NCI-H524 (cell line): ENCODE results near the gene SH3TC1.

Source experiments
- DNase-seq, 2 experiments: peaks; one replicate each; lab custom pipeline; 2025; lab: John Stamatoyannopoulos, UW

SH3TC1 gene

DNA sequence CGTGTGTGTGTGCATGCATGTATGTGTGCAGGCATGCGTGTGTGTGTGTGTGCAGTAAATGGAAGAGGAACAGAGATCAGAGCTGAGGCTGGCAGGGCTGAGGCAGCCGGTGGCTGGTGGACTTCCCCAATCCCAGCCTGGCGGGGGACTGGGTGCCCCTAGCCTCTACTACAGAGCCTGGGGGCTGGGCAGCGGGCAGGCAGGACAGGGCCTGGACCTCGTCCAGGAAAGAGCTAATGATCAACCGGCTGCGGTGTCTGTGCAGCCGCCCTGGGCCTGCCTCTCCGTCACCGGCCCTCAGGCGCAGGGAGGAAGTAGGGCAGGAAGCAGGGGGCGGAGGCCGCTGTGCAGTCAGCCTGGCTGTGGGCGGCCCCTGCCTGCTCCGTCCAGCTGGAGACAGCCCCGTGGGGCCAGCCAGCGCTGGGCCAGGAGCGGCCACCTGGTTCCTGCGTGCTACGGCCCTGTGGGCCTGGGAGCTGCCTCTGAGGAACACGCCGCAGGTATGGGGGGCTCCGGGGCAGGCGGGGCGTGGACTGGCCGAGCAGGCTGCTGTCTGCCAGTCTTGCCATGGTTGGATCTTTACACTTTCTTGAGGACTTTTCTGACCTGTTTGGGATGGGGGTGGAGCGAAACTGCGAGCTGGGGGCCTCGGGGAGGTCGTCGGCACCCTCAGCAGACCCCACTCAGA is at the start of gene SH3TC1:
Gene SH3TC1, plus strand, starts transcription at position 385 of the 688 bp plus-strand sequence. CDS start 5,905 bp downstream, outside the sequence.
- no peak for DNase-seq

DNA sequence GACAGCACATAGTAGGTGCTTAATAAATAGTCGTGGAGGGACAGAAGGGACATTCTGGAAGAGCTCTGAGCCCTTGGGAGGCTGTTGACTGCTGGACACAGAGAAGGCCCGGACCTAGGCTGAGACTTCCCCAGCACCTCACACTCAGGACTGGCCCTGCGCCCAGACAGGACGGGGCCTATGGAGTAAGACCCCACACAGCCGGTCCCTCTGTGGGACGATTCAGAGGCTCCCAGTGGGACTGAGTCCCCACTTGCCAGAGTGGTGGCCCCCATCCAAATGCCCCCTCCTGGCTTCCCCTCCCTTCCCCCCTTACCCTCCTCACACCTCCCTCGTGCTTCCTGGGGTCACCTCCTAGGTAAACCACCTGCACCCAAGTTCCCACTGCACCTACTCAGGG is 49.4 kb upstream of the SH3TC1 start:
- DNase-seq = no peak

DNA sequence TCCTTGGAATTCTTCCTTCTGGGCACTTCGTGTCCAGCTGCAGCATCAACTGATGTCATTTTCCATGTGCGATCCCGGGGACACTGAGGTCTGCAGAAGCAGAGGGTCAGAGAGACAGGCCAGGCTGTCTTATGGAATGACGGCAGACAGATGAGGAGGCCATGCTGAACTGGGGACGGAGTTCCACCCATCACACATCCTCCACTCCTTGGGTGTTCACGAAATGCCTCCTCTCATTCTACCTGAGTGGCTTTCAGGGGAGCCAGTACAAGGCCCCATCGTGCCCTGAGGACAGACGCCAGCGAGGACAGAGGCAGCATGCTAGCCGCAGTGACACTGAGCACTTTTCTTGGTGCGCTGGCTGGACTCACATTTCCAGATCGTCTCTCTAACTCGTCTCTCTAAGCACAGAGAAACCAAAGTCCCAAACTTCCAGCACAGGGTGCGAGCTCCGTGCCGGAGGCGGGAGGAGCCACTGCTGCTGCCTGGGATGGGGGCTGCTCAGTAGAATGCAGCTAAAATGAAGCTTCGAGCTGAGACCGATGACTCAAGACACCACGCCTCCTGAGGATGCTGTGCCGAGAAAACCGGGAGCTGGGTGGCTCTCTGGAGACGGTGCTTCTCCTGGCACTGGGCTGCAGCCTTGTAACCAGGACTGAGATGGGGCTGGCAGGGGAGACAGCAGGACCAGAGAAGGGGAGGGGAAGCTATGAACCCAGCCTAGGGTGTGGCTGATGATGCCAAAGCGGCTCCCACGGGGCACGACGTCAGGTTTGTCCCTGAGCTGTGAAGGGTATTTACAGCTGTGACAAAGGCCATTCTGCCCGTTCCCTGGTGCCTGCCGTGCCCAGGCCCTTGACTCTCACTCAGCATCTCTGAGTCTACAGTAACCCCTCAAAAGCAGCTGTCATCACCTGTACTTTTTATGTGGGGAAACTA is 48.7 kb upstream of the SH3TC1 start:
- no peak for DNase-seq

DNA sequence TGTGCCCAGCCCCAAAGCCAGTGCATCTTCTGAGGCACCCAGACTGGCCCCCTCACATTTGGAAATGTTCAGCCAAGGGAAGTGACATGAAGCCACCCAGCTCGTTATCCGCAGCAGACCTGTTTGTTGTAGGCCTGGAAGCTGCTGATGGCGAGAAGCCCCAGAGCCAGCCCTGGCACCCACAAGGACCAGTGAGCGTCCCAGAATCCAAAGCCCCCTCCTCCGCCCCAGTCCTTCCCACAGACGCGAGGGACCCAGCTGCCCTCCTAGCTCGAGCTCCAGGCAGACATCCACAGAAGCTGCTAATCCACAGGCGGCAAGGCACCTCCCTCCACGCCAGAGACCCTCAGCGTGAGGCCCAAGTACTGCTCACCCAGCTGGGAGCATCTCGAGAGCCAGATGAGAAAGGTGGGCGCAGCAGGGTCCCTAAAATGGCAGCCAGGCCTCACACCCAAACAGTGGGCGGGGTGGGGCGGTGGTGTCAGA is 47.9 kb upstream of the SH3TC1 start:
- no peak for DNase-seq

DNA sequence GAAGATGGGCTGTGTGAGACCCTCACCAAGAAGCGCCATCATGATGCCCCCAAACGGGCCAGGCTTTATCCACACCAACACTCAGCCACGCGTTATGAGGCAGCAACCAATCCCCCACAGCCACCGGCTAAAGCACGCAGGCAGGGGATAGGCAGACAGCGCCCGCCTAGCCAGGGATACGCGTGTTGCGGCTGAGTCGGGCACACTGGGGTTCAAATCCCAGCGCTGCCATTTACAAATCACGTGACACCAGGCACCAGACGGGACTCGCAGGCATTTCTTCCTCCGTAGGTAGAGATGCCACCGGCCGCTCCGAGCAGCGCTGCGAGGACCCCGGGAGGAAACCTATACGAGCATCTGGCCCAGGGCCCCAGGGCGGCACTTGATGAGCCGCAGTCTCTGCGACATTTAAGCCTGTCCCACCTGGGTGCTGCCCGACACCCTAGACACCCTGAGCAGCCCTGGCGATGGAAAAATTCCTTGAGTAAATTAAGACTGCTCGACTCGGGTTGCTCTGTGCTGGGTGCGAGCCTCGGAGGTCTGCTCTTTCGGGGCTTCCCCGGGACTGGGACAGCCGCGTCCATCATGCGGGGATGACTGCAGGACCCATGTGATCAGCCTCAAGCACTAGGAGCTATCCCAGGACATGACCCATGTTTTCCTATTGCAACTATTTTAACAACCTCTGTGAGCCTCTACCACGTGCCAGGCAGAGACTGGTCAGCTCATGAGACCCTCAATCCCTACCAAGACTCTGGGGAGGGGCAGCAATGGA is 46.8 kb upstream of the SH3TC1 start:
- no peak for DNase-seq

DNA sequence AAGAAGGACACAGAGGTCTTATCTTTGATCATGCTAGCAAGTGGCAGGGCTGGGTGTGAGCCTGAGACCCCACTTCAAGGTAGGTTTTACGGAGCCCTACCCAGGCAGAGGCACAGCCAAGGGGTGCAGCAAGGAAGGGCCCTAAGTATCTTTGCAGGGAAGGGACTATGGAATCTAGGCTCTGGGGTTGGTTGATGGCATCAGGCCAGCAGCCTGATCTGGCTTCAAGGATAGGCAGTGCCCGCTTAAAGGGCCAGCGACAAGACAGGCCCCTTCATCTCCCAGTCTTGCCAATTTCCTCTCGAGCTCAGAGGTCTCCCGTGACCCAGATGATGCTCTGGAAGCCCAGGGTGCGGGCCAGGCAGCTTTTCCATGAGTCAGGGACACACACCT is 46.2 kb upstream of the SH3TC1 start:
- DNase-seq = no peak

DNA sequence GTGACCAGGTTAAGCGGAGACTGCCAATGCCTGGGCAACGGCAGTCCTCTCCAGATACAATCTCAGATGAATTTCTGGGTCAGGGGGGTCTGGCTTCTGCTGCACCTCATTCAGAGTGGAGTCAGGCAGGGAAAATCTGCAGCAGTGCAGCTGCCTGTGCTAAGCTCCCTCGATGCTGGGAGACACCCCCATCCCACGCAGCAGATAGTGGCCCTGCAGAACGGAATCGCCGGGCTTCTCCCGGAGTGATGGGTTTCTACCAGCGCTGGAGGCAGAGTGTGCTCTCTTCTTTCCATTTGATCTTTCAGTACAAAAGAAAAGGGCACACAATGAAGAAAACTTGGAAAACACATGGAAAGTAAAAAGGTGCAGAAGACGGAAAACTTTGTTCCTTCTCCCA is 45.6 kb upstream of the SH3TC1 start:
- DNase-seq = no peak

DNA sequence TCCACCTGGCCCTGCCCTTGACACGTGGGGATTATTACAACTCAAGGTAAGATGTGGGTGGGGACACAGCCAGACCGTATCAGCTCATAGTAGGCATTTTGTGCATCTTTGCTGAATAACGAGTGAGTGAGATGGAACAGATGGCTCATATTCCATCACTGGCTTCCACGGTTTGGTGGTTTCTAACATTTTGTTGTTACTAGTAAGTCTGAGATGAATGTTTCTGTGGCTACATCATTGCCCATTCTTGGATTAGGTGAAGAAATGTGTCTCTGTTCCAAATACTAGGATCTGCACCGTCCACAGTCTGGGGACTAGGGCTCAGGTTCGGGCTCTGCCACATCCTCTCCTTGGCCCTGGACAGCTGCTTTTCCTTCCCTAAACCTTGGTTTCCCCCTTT is 44.0 kb upstream of the SH3TC1 start:
- DNase-seq = no peak

DNA sequence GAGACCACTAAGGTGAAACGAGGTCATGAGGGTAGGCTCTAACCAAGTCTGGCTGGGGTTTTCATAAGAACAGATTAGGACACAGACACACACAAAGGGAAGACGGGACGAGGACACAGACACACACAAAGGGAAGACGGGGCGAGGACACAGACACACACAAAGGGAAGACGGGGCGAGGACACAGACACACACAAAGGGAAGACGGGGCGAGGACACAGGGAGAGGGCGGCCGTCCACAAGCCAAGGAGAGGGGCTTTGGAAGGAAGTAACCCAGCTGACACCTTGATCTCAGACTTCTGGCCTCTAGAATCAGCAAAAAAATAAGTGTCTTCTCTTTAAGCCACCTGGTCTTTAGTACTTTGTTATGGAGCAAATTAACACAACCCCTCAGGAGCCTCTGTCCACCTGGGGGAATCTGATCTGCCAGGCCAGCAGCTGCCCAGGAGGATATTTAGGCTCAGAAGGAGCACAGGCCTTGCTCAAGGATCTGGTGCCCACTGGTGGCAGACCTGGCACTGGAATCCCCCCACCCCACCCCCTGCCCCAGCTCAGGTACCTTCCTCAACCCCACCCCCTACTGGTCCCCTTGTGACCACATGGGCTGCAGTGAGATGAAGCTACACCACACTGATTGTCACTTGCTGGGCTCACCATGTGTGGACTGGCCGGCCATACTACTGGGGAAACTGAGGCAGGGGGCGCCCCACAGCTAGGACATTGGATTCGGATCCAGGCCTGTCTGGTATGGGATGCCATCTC is 43.2 kb upstream of the SH3TC1 start:
- no peak for DNase-seq

DNA sequence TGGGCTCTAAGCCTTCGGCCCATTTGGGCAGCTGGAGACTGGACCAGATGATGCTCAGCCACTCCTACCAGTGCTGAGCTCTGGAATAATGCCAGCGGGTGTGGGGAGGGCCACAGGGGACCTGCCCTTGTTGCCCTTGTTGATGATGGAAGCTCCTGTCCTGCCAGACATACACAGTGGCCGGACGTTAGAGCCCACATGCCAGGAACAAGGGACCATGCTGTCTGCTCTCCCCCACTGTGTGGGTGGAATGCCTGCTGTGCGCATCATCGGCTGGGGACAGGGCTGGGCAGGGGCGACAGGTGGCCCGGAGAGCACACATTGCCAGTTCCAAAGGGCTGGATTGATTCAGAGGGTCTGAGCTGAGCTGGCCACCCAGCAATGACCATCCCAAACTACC is 42.5 kb upstream of the SH3TC1 start:
- DNase-seq = peak in 1 of 2 experiments; percentile 32

DNA sequence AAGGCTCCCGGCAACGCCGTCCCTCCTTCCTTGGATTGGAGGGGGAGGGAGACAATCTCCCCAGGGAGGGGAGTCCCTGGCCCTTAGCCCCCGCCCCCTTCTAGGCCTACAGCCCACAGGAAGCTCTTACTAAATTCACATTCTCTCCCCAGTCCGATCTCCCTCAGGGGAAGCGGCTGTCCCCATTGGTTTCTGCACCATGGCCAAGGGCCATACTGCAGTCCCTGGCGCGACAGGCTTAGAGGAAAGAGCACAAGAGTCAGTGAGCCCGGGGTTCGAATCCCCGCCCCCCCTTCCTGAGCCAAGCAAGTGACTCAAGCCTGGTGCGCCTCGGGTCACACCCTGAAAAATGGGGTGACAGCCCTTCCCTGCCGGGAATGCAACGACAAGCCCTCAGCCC is 41.6 kb upstream of the SH3TC1 start:
- DNase-seq = no peak

DNA sequence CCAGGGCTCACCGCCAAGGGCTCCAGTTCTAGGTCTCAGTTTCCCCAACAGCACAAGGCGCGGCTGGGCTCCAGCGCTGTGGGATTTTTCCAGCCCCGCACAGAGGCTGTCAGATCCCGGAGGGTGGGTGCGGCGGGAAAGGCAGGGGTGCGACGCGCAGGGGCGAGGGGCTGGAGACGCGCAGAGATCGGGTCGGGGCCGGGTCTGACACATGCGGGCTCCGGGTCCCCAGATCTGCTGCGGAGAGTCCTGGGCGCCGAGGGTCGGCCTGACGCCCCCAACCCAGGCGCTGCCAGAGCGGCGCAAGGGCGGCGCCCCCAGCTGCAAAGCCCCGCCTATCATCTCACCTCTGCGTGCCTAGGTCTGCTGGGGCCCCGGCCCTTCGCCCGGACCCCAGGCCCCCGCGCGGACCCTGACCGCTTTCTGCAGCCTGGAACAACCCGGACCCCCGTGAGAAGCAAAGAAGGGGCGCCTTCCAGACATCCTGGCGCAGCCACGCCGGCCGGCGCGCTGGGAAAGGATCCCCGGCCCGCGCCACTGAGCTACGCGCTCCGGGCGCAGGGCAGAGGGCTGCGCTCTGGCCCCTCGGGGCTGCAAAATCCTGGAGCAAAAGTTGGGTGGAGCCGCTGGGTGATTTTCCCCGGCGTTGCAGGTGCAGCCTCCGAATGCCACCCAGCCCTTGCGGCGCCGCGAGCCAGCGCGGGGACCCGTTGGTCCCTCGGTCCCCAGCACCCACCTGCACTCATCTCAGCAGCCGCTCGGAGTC is 41.0 kb upstream of the SH3TC1 start:
- DNase-seq = no peak

DNA sequence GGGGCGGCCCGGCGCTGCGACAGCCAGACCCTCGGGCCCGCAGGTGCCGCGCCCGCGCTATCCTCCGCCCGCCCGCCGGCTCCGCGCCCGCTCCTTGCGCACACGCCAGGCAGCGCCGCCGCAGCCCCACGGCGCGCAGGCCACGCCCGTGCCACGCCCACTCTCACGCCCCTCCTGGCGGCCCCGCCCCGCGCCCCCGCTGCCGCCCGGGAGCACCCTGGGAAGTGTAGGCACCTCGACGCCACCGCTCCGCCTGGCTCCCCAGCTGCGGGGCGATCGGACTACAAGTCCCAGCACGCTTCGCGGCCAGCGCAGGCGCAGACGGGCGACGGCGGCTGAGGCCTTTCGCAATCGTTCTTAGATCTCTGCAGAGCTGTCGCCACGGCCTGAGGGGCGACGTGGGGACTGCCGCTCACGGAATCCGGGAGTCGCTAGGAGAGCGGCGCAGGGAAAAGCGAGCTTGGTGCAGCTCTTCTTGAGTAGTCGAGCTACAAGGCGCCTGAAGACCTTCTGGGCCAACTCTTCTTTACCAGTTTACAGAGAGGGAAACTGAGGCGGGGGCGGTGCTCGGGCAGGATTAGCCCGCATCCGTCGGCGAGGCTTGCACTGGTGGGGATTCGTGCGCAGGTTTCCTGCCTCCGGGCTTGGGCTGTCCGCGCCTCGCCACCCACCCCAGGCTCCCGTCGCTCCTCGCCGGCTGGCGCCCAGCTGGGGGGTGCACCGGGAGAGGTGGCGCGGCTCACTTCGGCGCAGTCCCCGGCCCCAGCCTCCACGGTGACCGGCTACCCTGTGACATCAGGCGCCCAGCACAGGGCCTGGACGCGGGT is 40.2 kb upstream of the SH3TC1 start, which contains the start of gene ABLIM2:
Gene ABLIM2, minus strand, starts transcription at position 104 of the 827 bp plus-strand sequence. CDS start 124 bp downstream, outside the sequence.
- DNase-seq = peak; percentile 86 to 98

DNA sequence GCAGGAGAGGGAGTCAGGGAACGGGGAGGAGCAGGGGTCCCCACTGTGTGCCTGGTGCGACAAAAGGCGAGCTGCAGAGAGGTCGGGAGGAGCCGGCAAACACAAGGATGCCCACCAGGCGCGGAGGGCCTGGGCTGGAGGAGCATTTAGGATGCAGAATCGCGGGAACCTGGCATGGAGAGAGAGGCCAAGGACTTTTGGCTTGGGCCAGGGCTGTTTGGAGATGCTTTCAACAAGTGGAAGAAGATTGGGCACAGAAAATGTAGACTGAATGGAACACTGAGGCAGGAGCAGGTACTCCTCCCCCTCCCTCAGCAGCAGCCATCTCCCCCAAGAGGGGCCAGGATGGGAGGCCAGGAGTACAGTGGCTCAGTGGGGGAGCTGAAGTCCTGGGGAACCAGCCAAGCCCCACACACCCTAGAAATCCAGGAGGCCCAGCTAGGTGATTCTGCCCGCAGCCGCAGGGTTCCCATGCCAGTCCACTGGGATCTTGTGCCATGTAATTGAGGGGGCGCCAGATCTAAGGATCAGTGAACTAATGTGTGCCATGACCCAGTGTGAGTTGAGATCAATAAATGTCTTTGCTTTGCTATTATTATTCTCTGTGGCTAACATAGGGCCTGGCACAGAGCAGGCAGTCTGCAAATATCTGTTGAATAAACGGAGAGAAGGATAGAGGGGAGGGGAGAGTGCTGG is 39.4 kb upstream of the SH3TC1 start:
- peak in 1 of 2 experiments; percentile 48 for DNase-seq

DNA sequence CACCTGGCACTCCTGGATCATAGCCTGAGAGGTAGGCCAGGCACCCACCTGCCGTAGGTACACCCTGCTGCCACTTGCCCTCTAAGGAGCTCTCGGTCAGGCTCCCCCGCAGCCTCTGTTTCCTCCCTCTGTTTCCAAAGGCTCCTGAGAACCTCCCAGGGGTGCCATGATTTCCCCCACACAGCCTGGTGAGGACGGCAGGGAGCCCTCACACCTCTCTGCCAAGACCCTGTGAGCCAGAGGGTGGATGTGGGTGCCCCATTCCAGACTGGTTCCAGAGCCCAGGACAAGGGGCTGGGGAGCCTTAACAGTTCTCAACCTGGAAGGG is 38.9 kb upstream of the SH3TC1 start:
- DNase-seq = no peak

DNA sequence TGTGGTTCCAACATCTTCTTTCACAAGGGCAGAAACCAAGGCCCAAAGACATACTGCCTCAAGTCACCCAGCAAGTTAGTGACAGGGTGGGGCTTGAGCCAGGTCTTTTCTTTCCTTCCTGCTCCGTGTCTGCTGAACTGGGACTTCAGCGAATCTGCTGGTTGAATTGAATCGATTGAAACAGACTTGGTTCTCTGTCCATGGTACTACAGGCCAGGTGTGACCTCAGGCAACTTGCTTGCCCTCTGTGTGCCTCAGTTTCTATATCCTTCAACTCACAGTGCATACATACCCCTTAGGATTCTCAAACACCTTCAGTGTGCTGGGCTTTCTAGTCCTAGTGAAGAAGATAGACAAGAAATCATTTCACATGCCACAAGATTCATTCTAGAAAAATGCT is 38.5 kb upstream of the SH3TC1 start:
- DNase-seq = no peak

DNA sequence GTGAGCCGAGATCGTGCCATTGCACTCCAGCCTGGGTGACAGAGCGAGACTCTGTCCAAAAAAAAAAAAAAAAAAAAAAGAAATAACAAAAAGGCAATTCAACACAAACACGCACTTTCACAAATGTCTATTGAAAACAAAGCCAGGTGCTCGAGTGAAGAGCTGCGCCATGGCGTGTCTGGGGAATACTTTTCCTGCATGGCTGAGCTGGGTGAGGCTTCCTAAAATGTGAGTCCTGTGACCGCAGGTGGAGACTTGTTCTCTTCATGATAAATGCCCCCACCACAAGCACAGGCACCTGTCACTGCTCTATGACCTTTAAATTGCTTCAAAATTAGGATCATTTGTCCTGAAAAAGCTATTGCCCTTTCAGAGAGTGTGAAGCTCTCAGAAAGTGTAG is 36.5 kb upstream of the SH3TC1 start:
- no peak for DNase-seq

DNA sequence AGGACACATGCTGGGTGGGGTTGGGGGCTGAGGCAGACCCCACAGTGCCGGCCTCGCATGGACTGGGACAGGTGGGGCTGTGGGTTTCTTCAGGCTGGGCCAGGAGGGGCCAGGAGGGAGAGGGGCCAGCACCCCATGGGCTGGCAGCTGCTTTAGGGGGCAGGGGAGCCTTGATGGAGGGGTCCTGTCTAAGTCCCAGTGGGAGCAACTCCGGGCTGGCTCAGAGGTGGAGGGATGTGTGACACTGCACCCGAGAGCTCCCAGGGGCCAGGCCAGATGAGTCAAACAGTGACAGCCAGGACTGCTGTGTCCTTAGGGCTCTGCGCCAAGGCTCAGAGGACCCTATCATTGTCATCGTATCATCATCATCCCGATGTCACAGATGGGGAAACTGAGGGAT is 36.1 kb upstream of the SH3TC1 start:
- DNase-seq = no peak
